ENCODE data around the gene KIT. TPM values are rescaled to one million over a fixed set of nuclear protein-coding genes. Genes with fewer than 3 reads are reported as not detected.

KIT gene
- total RNA-seq, 1 experiment from 2014 or later = not detected

DNA sequence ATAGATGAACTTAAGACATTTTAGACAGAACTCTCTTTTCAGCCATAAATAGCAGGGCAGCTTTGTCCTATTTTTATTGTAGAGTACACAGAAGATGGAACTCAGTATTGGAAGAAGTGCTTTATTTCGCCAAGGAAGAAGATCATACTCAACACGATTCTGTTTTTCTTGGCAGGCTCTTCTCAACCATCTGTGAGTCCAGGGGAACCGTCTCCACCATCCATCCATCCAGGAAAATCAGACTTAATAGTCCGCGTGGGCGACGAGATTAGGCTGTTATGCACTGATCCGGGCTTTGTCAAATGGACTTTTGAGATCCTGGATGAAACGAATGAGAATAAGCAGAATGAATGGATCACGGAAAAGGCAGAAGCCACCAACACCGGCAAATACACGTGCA lies 37.6 kb downstream of the KIT start:
- no peak for ATAC-seq
- ChIA-PET POLR2A (no interaction called here), RAD21 (ENCODE audit: low non-redundant PET in 1 of 2, low total read pairs in 2 of 2, uncharacterized antibody in 2 of 2, unreplicated experiment in 2 of 2) (no interaction called here), CTCF (no interaction called here)
- H3K27ac ChIP-seq (ENCODE audit: low read depth, low read length) = no peak overlapping the region
- no peak overlapping the region for H3K4me3 ChIP-seq (replicated peaks in 1 of 2; ENCODE audit: low read depth in 1 of 2, low read length in 2 of 2)
- intact Hi-C loops (cut with micrococcal nuclease) = no loop called here
- H4K20me1 ChIP-seq (ENCODE audit: insufficient read depth) = no peaks in the 10 kb centered on the region
- TF ChIP-seq YY1 (IDR thresholded peaks at IDR 0.05; ENCODE audit: extremely low read depth, insufficient replicate concordance, low read depth, low read length) (no peak), ZBTB33 (IDR thresholded peaks at IDR 0.05; ENCODE audit: extremely low read depth, insufficient replicate concordance, low read length) (no peak), REST (IDR thresholded peaks at IDR 0.05; ENCODE audit: low read depth) (no peak), SIN3A (IDR thresholded peaks at IDR 0.05; ENCODE audit: low read depth) (no peak), ATF3 (IDR thresholded peaks at IDR 0.05) (no peak), SP1 (IDR thresholded peaks at IDR 0.05; ENCODE audit: low read depth) (no peak), TCF7L2 (IDR thresholded peaks at IDR 0.05; ENCODE audit: borderline replicate concordance, extremely low read depth, insufficient read depth, insufficient read length) (no peak), EZH2 (IDR thresholded peaks at IDR 0.05) (no peak), POLR2A (IDR thresholded peaks at IDR 0.05; ENCODE audit: borderline replicate concordance, extremely low read depth, insufficient read depth, insufficient read length) (no peak), RAD21 (IDR thresholded peaks at IDR 0.05; ENCODE audit: low read depth) (no peak), ZFX (IDR thresholded peaks at IDR 0.05) (no peak), FOSL1 (IDR thresholded peaks at IDR 0.05; ENCODE audit: low read depth) (no peak), EZH2phosphoT487 (IDR thresholded peaks at IDR 0.05; ENCODE audit: borderline replicate concordance) (no peak), SRF (IDR thresholded peaks at IDR 0.05; ENCODE audit: low read depth) (no peak), POLR2AphosphoS5 (IDR thresholded peaks at IDR 0.05; ENCODE audit: low read depth, low read length) (no peak), CBX3 (IDR thresholded peaks at IDR 0.05; ENCODE audit: low read depth) (no peak), ELF1 (IDR thresholded peaks at IDR 0.05; ENCODE audit: borderline replicate concordance, low read depth) (no peak), ZNF274 (IDR thresholded peaks at IDR 0.05; ENCODE audit: low read depth, low read length) (no peak), JUND (IDR thresholded peaks at IDR 0.05) (no peak), EGR1 (IDR thresholded peaks at IDR 0.05; ENCODE audit: low read depth) (no peak)
- no peak for DNase-seq (ENCODE audit: low read depth, low spot score)
- BruUV-seq (replicated peaks) = no TSS peak
- H3K4me1 ChIP-seq (ENCODE audit: control insufficient read depth in 1 of 2, insufficient read depth in 2 of 2, low read length in 2 of 2) = no peaks in the 10 kb centered on the region
- no peak overlapping the region for H2AFZ ChIP-seq (ENCODE audit: low read depth, low read length, poor library complexity, severe bottlenecking)
- no peaks in the 10 kb centered on the region for H3K9me2 ChIP-seq (ENCODE audit: insufficient read depth)
- no peak overlapping the region for H3K4me2 ChIP-seq (ENCODE audit: low read length)
- no peaks in the 10 kb centered on the region for H3K36me3 ChIP-seq (ENCODE audit: control insufficient read depth in 1 of 2, insufficient read depth in 2 of 2, low read length in 2 of 2)
- no peaks in the 10 kb centered on the region for H3K9me3 ChIP-seq (ENCODE audit: control insufficient read depth in 1 of 2, insufficient read depth in 1 of 2, low read depth in 1 of 2, low read length in 2 of 2)
- H3K79me2 ChIP-seq (ENCODE audit: insufficient read depth, low read length) = no peaks in the 10 kb centered on the region
- H3K27me3 ChIP-seq (ENCODE audit: insufficient read depth, low read length) = peaks cover 23% of the 10 kb centered on the region; the same call in 1 of the 2 replicates
- H3K9ac ChIP-seq (ENCODE audit: low read length) = no peak overlapping the region

Data from HCT116 (cell line).